Activated CD4-positive, alpha-beta memory T cell treated with anti-CD3 and anti-CD28 coated beads for 36 hours (primary cell): ENCODE results near the gene SLAIN1. TPM values are rescaled to one million over a fixed set of nuclear protein-coding genes. Genes with fewer than 3 reads are reported as not detected.
"Not testable (repeated sequence)": the region's sequence is repeated elsewhere in the genome, so short reads cannot be mapped to it uniquely, and the experiment has no call there.

Experiments used
- CTCF ChIA-PET: fragments of 350-600 bp; sonication (Branson Sonifier 250); formaldehyde crosslinking; loops from one replicate; lab custom pipeline; 2021; ENCODE audit warnings: antibody characterized with exemption, inconsistent platforms; lab: Charles Lee
- POLR2A ChIA-PET: fragments of 350-600 bp; sonication (Branson Sonifier 250); formaldehyde crosslinking; loops from one replicate; lab custom pipeline; 2021; ENCODE audit warnings: antibody characterized with exemption; lab: Charles Lee
- DNase-seq: peaks from one replicate; pipeline ENCODE4 v3.0.0-alpha.2; 2020
- H3K27ac Mint-ChIP-seq: one replicate; pipeline ENCODE4 v1.8.0; 2021; ENCODE audit warnings: mixed read lengths
- H3K27me3 Mint-ChIP-seq: one replicate; pipeline ENCODE4 v1.8.0; 2021; ENCODE audit warnings: mixed read lengths
- H3K36me3 Mint-ChIP-seq: one replicate; pipeline ENCODE4 v1.8.0; 2021; ENCODE audit warnings: mixed read lengths
- H3K4me1 Mint-ChIP-seq: one replicate; pipeline ENCODE4 v1.8.0; 2021; ENCODE audit warnings: low read depth, mixed read lengths
- H3K4me3 Mint-ChIP-seq: one replicate; pipeline ENCODE4 v1.8.0; 2021; ENCODE audit warnings: mild to moderate bottlenecking, mixed read lengths
- H3K9me3 Mint-ChIP-seq: one replicate; pipeline ENCODE4 v1.8.0; 2021; ENCODE audit warnings: mixed read lengths
- intact Hi-C: fragments of 100-400 bp; cut with micrococcal nuclease; formaldehyde crosslinking; loops from one replicate; pipeline ENCODE4 v1.15.1; 2023
- total RNA-seq, 2 experiments: library from RNA; stranded (reverse); gene quantifications; one replicate each; pipeline ENCODE4 v1.2.3, GENCODE V29; 2021

Gene SLAIN1
- total RNA-seq, result 10 to 100 TPM; 21.8 to 25.8 TPM

DNA sequence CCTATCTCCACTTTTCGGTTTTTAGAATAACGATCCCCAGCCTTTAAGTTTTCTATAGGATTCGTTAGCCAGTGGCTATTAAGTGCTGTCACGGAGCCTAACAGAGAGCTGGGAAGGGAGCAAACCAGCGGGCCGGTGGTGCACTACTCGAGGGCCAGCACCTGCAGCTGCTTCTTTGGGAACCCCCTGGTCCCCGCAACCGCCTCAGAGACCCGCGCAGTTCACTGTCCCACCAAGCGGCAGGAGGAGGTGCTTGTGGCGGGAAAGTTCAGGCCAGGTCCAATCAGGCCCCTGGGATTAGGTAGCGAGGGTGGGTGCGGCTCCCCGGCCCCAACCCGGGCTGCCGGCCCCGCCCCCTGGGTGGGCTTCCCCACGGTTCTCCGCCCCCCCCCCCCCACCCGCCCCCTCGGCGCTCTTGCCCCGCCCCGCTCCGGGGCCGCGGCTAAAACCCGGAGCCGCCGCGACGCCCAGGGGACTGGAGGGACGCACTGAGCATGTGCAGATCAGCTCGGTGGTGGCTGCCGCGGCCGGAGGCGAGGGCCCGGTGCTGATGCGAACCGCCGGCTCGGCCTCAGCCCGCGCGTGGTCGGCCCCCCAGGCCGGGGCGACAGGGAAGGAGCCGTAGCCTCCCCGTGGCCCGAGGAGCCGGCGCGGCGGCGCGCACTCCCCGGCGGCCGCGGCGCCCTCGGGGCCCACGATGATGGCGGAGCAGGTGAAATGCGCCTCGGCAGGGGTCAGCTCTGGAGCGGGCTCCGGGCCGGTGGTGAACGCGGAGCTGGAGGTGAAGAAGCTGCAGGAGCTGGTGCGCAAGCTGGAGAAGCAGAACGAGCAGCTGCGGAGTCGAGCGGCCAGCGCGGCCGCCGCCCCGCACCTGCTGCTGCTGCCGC lies at the start of gene SLAIN1:
TSS of gene SLAIN1 (plus strand) at position 471 of the 887 bp plus-strand sequence. CDS start at position 698, 227 bp downstream.
- ChIA-PET POLR2A (interaction anchor here (1.1 to 1.8 kb wide), 5 partner anchors 17 to 371 kb away, joined by 4 to 5 read pairs (median 4); partner anchors contain the start of gene MYCBP2), CTCF (interaction anchor here (1.0 to 2.2 kb wide), 5 partner anchors 40 to 220 kb away, joined by 3 to 9 read pairs (median 5); no protein-coding TSS in a partner anchor)
- Mint-ChIP-seq H3K27me3 (no peaks in the 10 kb centered on the region), H3K36me3 (peaks cover 2% of the 10 kb centered on the region), H3K4me3 (peak within 1 kb of the TSS; percentile 92), H3K4me1 (peaks cover 32% of the 10 kb centered on the region), H3K27ac (peak within 1 kb of the TSS; percentile 49), H3K9me3 (no peaks in the 10 kb centered on the region)
- peak; percentile 85 for DNase-seq
- intact Hi-C loops, result loop anchor here (1.0 to 10.0 kb wide), 10 partner anchors 54 to 810 kb away; partner anchors contain the start of genes CLN5, FBXL3 and KCTD12

- Mint-ChIP-seq H3K27me3 (peaks cover 5% of the 10 kb centered on the region), H3K27ac (no peak overlapping the region), H3K9me3 (peaks cover 7% of the 10 kb centered on the region), H3K4me3 (no peak overlapping the region), H3K4me1 (no peaks in the 10 kb centered on the region), H3K36me3 (peaks cover 1% of the 10 kb centered on the region)
- POLR2A ChIA-PET, result no interaction called here
- intact Hi-C loops, result no loop called here
- DNase-seq, result no peak
- CTCF ChIA-PET, result interaction anchor here (0.6 kb wide), 2 partner anchors 59 to 471 kb away, joined by 3 to 8 read pairs; no protein-coding TSS in a partner anchor
Measured at GRCh38 chr13:77650409-77650808, 47.1 kb upstream of the SLAIN1 start.

GRCh38 chr13:77653301-77653700 lies 44.2 kb upstream of the SLAIN1 start:
- no peak overlapping the region for H3K27ac Mint-ChIP-seq
- H3K36me3 Mint-ChIP-seq, result peaks cover 1% of the 10 kb centered on the region
- no peaks in the 10 kb centered on the region for H3K4me1 Mint-ChIP-seq
- POLR2A ChIA-PET, result no interaction called here
- H3K27me3 Mint-ChIP-seq, result peaks cover 5% of the 10 kb centered on the region
- H3K4me3 Mint-ChIP-seq, result no peak overlapping the region
- CTCF ChIA-PET, result no interaction called here
- peaks cover 7% of the 10 kb centered on the region for H3K9me3 Mint-ChIP-seq
- DNase-seq, result no peak
- intact Hi-C loops, result no loop called here

DNA sequence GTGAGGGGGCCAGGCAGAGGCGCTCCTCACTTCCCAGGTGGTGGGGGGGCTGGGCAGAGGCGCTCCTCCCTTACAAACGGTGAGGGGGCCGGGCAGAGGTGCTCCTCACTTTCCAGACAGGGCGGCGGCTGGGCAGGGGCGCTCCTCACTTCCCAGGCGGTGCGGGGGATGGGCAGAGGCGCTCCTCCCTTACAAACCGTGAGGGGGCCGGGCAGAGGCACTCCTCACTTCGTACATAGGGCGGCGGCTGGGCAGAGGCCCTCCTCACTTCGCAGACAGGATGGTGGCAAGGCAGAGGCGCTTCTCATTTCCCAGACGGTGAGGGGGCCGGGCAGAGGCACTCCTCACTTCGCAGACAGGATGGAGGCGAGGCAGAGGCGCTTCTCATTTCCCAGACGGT lies 37.5 kb upstream of the SLAIN1 start:
- intact Hi-C loops, POLR2A ChIA-PET, H3K9me3 Mint-ChIP-seq: not testable (repeated sequence)

GRCh38 chr13:77660841-77661250 lies 36.6 kb upstream of the SLAIN1 start:
- POLR2A ChIA-PET, result no interaction called here
- no peaks in the 10 kb centered on the region for H3K9me3 Mint-ChIP-seq
- CTCF ChIA-PET, result no interaction called here
- no peaks in the 10 kb centered on the region for H3K4me1 Mint-ChIP-seq
- H3K36me3 Mint-ChIP-seq, result no peaks in the 10 kb centered on the region
- intact Hi-C loops, result no loop called here
- no peak overlapping the region for H3K27ac Mint-ChIP-seq
- peaks cover 3% of the 10 kb centered on the region for H3K27me3 Mint-ChIP-seq
- H3K4me3 Mint-ChIP-seq, result no peak overlapping the region
- no peak for DNase-seq

More for the DNA sequence above, 37.5 kb upstream of the SLAIN1 start:
- H3K27me3 Mint-ChIP-seq, CTCF ChIA-PET, DNase-seq, H3K27ac Mint-ChIP-seq, H3K4me3 Mint-ChIP-seq, H3K4me1 Mint-ChIP-seq, H3K36me3 Mint-ChIP-seq: not testable (repeated sequence)

- POLR2A ChIA-PET, H3K27ac Mint-ChIP-seq, H3K36me3 Mint-ChIP-seq, H3K4me1 Mint-ChIP-seq, H3K27me3 Mint-ChIP-seq, CTCF ChIA-PET, H3K9me3 Mint-ChIP-seq, H3K4me3 Mint-ChIP-seq, intact Hi-C loops, DNase-seq: not testable (repeated sequence)
Measured at GRCh38 chr13:77662301-77662700, 35.2 kb upstream of the SLAIN1 start.

- DNase-seq, intact Hi-C loops, H3K4me3 Mint-ChIP-seq, H3K36me3 Mint-ChIP-seq, H3K27me3 Mint-ChIP-seq, CTCF ChIA-PET, H3K9me3 Mint-ChIP-seq, H3K4me1 Mint-ChIP-seq, POLR2A ChIA-PET, H3K27ac Mint-ChIP-seq: not testable (repeated sequence)
Measured at GRCh38 chr13:77662831-77663230, 34.7 kb upstream of the SLAIN1 start.

- CTCF ChIA-PET, result interaction anchor here (0.6 kb wide), 1 partner anchor 365 kb away, joined by 3 read pairs; no protein-coding TSS in a partner anchor
- no peak overlapping the region for H3K27ac Mint-ChIP-seq
- POLR2A ChIA-PET, result no interaction called here
- H3K4me1 Mint-ChIP-seq, result no peaks in the 10 kb centered on the region
- H3K27me3 Mint-ChIP-seq, result peaks cover 46% of the 10 kb centered on the region
- no peak overlapping the region for H3K4me3 Mint-ChIP-seq
- peaks cover 4% of the 10 kb centered on the region for H3K9me3 Mint-ChIP-seq
- no peak for DNase-seq
- H3K36me3 Mint-ChIP-seq, result no peaks in the 10 kb centered on the region
- intact Hi-C loops, result no loop called here
Measured at GRCh38 chr13:77674852-77675251, 22.6 kb upstream of the SLAIN1 start.

GRCh38 chr13:77678691-77679235 lies 18.7 kb upstream of the SLAIN1 start:
- CTCF ChIA-PET, result no interaction called here
- Mint-ChIP-seq H3K36me3 (no peaks in the 10 kb centered on the region), H3K27ac (no peak overlapping the region), H3K9me3 (peaks cover 4% of the 10 kb centered on the region), H3K27me3 (peaks cover 28% of the 10 kb centered on the region), H3K4me3 (no peak overlapping the region), H3K4me1 (no peaks in the 10 kb centered on the region)
- POLR2A ChIA-PET, result no interaction called here
- intact Hi-C loops, result no loop called here
- DNase-seq, result no peak

DNA sequence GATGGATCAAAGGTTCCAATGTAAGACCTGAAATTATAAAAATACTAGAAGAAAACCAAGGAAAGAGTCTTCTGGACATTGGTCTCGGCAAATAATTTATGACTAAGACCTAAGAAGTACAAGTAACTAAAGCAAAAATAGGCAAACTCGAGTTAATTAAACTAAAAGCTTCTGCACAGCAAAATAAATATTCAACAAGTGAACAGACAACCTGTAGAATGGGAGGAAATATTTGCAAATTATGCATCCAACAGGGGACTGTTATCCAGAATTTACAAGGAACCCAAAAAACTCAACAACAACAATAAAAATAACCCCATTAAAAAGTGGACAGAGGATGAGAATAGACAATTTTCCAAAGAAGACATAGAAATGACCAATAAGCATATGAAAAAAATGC lies 9.7 kb upstream of the SLAIN1 start:
- Mint-ChIP-seq H3K27me3 (no peaks in the 10 kb centered on the region), H3K9me3 (peaks cover 7% of the 10 kb centered on the region), H3K27ac (no peak overlapping the region), H3K4me3 (no peak overlapping the region), H3K36me3 (no peaks in the 10 kb centered on the region), H3K4me1 (no peaks in the 10 kb centered on the region)
- intact Hi-C loops, result no loop called here
- POLR2A ChIA-PET, result no interaction called here
- no peak for DNase-seq
- CTCF ChIA-PET, result no interaction called here

DNA sequence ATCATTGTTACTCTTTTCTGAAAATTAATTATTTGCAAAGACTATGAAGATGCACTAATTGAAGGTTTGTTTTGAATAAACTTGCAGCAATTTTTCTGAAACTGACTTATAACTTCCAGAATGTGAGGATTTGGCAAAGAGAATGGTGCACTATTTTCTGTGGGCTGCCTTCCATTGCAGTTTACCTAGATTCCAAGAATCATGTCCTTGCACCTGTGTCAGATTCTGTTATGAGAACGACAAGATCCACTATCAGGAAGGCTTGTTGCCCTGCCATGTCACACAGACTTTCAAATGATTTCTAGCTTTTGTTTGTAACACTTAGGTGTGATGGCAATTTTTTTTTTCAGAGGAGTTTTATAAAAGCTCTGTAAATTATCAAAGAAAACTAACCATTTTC lies 5.6 kb upstream of the SLAIN1 start:
- ChIA-PET POLR2A (no interaction called here), CTCF (interaction anchor here (0.6 to 2.2 kb wide), 2 partner anchors 99 to 185 kb away, joined by 3 to 8 read pairs; no protein-coding TSS in a partner anchor)
- Mint-ChIP-seq H3K36me3 (no peaks in the 10 kb centered on the region), H3K9me3 (no peaks in the 10 kb centered on the region), H3K4me3 (no peak overlapping the region), H3K4me1 (peaks cover 15% of the 10 kb centered on the region), H3K27ac (no peak overlapping the region), H3K27me3 (no peaks in the 10 kb centered on the region)
- intact Hi-C loops, result loop anchor here (10.0 kb wide), 2 partner anchors 333 to 697 kb away; partner anchors contain the start of gene CLN5
- no peak for DNase-seq
